ENCODE results near the gene CDC42BPA. TPM values are rescaled to one million over a fixed set of nuclear protein-coding genes. Genes with fewer than 3 reads are reported as not detected.

CDC42BPA gene, protein sequence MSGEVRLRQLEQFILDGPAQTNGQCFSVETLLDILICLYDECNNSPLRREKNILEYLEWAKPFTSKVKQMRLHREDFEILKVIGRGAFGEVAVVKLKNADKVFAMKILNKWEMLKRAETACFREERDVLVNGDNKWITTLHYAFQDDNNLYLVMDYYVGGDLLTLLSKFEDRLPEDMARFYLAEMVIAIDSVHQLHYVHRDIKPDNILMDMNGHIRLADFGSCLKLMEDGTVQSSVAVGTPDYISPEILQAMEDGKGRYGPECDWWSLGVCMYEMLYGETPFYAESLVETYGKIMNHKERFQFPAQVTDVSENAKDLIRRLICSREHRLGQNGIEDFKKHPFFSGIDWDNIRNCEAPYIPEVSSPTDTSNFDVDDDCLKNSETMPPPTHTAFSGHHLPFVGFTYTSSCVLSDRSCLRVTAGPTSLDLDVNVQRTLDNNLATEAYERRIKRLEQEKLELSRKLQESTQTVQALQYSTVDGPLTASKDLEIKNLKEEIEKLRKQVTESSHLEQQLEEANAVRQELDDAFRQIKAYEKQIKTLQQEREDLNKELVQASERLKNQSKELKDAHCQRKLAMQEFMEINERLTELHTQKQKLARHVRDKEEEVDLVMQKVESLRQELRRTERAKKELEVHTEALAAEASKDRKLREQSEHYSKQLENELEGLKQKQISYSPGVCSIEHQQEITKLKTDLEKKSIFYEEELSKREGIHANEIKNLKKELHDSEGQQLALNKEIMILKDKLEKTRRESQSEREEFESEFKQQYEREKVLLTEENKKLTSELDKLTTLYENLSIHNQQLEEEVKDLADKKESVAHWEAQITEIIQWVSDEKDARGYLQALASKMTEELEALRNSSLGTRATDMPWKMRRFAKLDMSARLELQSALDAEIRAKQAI (N-terminal part only)
- total RNA-seq, result 13.4 and 16.6 TPM in 2 replicates

DNA sequence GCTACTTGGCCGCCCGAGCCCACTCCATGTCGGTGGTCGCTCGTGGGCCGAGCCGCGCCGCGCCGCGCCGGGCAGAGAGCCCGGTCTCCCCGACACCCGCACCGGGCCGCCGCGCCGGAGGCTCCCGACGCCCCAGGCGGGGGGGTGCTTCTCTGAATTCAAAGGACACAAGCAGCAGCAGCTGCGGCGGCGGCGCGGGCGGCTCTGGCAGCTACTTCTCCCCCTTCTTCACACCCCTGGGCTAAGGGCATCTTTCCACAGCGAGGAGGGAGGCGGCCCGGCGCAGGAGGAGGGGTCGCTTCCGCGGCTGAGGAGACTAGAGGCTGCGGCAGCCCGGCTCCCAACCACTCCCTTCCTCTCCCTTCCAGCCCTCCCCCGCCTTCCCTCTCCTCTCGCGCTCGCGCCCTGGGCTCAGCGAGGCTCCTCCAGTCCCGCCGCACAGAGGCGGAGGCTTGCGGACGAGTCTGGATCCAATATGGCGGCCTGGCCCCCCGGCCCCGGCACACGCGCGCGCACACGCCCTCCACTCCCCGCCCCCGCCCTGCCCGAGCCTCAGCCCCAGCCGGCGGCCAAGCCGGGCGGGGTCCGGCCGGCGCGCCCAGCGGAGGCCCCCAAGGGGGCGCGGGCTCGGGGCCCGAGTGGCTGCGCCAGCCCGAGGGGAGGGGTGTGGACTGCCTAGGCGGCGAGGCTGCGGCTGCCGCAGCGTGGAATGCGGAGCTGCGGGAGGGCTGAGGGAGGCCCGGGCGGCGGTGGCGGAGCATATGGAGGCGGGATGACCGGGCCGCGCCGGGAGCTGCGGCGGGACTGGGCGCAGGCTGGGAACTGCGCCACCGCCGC lies at the start of gene CDC42BPA:
Gene CDC42BPA, minus strand, starts transcription at position 477 of the 837 bp plus-strand sequence. CDS start 1,310 bp downstream, outside the sequence.

GRCh38 chr1:226940029-226940805 lies 378.1 kb downstream of the CDC42BPA start, which contains the start of gene COQ8A:
TSS of gene COQ8A (plus strand) at chr1:226940294. CDS start at chr1:226961386, 21,092 bp downstream.

Other genes starting within 250 kb of the CDC42BPA start
- gene ZNF678, start 245.1 kb upstream of the CDC42BPA start, total RNA-seq, result 4.9 and 5.5 TPM in 2 replicates

Data from bronchus fibroblast of lung (primary cell).